NCI-H748 (cell line): Measurements from ENCODE around the gene CHRNE.
"Not testable (repeated sequence)": the region's sequence is repeated elsewhere in the genome, so short reads cannot be mapped to it uniquely, and the experiment has no call there.

ENCODE experiments used
- DNase-seq: peaks from one replicate; lab custom pipeline; 2025; ENCODE audit not compliant: unreplicated experiment; lab: John Stamatoyannopoulos, UW

The CHRNE gene

GRCh38 chr17:4857347-4857746, 45.6 kb downstream of the CHRNE start:
- DNase-seq = not testable (repeated sequence)

GRCh38 chr17:4856937-4857314, 46.0 kb downstream of the CHRNE start:
- no peak for DNase-seq

DNA sequence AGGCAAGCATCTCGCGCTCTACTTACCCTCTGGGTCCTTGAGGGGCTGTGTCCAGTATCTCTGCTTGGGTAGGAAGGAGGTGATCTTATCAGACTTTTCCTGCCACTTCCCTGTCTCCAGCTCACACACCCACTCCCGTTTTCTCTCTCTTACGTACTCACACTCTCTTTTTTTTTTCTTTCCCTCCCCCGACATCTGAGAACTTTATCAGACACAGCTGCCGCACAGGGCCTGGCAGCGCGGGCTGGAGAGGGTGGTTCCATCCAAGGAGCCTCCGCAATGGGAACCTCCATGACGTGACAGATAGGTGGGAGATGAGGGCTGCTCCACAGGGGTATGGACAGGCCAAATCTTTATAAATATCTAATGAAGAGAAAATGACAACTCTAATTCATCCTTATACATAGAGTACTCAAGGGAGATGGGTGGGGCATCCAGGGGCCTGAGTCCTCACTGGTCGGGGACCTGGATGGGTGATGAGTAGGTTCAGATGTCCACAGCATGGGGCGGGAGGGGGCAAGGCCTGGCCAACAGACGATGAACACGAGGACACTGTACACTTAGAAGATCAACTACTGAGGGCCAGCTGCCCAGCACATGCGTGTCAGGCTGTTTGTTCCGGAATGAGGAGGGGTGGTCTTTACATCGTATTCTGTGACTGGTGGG, 46.5 kb downstream of the CHRNE start:
- no peak for DNase-seq

- no peak for DNase-seq
Measured at GRCh38 chr17:4854111-4854681, 48.7 kb downstream of the CHRNE start.

- no peak for DNase-seq
Measured at GRCh38 chr17:4853208-4853671, 49.7 kb downstream of the CHRNE start.

GRCh38 chr17:4852567-4853207, 50.2 kb downstream of the CHRNE start:
- no peak for DNase-seq

- DNase-seq = no peak
Measured at GRCh38 chr17:4851084-4851483, 51.8 kb downstream of the CHRNE start.

DNA sequence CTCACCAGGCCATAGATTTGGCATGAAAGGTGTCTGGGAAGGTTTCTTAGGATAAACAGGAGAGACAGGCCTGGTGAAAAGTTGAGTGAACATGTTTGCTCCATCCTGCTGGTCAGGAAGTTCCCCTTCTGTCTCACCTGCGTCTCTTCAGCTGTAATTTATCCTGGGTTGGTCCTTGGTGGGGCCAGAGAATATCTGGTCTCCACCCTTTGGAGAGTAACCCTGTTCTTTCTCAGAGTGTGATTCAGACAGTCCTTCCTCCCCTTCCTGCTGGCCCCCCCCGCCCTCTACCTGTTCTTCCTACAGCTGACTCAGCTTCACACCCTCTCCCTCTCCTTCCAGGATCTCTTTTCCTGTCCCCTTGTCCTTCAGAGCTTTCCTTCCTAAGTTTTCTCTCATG, 52.7 kb downstream of the CHRNE start:
- DNase-seq = no peak

DNA sequence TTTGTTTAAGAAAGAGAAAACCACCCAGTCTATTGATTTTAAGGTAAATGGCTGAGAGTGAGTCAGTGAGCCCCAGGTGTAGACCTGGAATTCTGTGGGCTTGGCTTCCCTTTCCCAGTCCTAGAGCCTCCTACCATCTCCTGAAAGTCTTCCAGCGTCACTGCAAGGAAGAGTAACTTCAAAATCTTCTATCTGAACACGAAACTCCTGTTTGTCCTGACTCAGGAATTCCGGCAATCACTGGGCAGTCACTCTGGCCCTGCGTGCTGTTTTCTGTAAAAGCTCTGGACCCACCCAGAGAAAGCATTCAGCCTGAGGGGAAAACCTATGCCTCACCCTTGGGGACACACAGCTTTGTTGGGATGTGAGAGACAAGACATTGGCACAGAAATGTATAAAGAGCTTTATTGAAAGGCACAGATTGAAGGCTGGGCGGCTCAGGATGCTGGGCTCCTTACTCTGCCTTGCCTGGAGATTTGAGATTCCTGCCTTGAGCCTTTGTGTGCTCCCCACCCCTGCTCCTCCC, 53.8 kb downstream of the CHRNE start:
- DNase-seq = no peak
